ENCODE data around the gene CSTPP1. TPM values are rescaled to one million over a fixed set of nuclear protein-coding genes. Genes with fewer than 3 reads are reported as not detected.

CSTPP1 gene
- total RNA-seq, 4 donors from 2014 or later = 5.3 to 14.8 (median 13.4) TPM

GRCh38 chr11:47067401-47067800, 130.8 kb downstream of the CSTPP1 start:
- TF ChIP-seq, protein P1, sequence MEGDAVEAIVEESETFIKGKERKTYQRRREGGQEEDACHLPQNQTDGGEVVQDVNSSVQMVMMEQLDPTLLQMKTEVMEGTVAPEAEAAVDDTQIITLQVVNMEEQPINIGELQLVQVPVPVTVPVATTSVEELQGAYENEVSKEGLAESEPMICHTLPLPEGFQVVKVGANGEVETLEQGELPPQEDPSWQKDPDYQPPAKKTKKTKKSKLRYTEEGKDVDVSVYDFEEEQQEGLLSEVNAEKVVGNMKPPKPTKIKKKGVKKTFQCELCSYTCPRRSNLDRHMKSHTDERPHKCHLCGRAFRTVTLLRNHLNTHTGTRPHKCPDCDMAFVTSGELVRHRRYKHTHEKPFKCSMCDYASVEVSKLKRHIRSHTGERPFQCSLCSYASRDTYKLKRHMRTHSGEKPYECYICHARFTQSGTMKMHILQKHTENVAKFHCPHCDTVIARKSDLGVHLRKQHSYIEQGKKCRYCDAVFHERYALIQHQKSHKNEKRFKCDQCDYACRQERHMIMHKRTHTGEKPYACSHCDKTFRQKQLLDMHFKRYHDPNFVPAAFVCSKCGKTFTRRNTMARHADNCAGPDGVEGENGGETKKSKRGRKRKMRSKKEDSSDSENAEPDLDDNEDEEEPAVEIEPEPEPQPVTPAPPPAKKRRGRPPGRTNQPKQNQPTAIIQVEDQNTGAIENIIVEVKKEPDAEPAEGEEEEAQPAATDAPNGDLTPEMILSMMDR (IDR thresholded peaks at IDR 0.05; ENCODE audit: low read depth) = no peak

DNA sequence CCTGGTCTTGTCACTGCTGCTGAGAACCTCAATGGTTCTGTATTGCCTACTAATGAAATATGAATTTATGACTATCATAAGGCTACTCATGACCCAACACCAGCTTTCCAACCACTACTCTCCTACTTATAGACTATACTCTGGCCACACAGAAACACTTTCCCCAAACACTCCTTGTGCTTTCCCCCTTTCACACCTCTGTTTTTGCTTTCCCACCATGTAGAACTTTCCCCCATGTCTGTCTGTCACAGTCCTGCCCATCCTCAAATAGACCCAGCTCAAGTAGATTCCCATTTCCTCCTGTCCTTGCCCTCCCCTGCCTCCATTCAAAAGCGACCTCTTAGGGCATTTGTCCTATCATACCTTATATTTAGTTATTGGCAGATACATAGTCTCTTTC, 134.2 kb downstream of the CSTPP1 start:
- TF ChIP-seq, protein P1 (IDR thresholded peaks at IDR 0.05; ENCODE audit: low read depth) = no peak

DNA sequence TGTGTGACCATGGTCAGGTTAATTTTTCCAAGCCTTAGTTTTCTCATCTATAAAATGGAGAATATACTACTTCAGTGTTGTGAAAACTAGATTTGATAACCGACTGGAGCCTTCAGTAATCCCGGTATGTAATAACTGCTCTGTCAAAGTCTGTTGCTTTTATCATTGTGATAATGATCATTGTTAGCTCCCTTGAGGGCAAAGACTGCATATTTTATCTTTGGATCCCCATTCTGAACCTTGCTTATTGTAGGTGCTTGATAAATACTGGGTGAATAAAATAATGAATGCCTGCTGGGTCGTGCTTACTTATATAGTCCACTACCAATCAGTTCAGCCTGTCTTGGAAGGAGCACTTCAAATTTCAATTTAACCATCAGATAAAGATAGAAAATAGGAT, 134.8 kb downstream of the CSTPP1 start:
- TF ChIP-seq, protein P1 (IDR thresholded peaks at IDR 0.05; ENCODE audit: low read depth) = no peak

GRCh38 chr11:47071791-47072261, 135.3 kb downstream of the CSTPP1 start:
- TF ChIP-seq, protein P1 (IDR thresholded peaks at IDR 0.05; ENCODE audit: low read depth) = no peak

- TF ChIP-seq, protein P1 (IDR thresholded peaks at IDR 0.05; ENCODE audit: low read depth) = no peak
These were observed 142.4 kb downstream of the CSTPP1 start for GRCh38 chr11:47078751-47079521.

- TF ChIP-seq, protein P1 (IDR thresholded peaks at IDR 0.05; ENCODE audit: low read depth) = no peak
These were observed 147.4 kb downstream of the CSTPP1 start for GRCh38 chr11:47083913-47084312.

DNA sequence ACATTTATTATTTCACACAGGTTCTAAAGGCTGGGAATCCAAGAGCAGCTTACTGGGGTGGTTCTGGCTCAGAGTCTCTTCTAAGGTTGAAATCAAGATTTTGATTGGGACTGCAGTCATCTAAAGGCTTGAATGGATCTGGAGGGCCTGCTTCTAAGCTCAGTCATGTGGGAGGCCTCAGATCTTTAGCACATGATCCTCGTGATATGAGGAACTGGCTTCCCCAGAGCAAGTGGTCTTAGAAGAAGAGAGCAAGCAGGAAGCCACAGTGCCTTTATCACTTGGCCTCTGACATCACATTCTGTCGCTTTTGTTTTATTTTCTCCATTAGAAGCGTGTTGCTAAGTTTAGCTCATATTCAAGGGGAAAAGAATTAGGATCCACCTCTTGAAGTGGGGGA, 151.2 kb downstream of the CSTPP1 start:
- TF ChIP-seq, protein P1 (IDR thresholded peaks at IDR 0.05; ENCODE audit: low read depth) = no peak
